Measurements from ENCODE around the gene ACER1.
"Not testable (repeated sequence)": the region's sequence is repeated elsewhere in the genome, so short reads cannot be mapped to it uniquely, and the experiment has no call there.

Gene ACER1

DNA sequence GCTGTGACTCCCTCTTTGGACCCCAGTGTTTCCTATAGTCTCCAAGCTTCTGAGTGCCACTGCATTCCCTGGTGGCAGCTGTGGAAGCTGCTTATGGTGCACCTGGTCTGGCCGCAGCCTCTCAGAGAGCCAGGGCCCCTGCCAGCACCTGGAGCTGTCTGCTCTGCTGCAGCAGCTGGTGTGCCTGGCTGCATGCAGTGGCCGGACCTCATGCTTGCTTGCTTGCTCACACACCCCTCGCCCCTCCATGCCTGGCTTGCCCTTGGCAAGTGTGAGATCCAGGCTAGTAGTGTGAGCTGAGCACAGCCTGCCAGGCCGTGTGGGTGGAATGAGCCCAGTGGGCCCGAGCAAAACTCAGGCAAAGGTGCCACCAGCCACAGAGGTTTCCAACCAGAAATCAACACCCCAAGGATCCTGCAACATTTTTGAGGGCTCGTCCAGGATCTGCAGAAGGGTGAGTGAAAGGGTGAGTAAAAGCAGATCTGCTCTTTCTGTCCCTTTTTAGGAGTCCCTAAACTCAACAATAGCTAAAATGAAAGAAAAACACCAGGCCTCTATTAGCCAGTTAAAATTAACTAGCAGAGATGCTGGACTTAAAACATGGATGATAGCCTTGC is 46.0 kb downstream of the ACER1 start:
- H3K4me3 ChIP-seq (ENCODE audit: low read length, poor library complexity, severe bottlenecking), result no peak overlapping the region
- no peak overlapping the region for H3K4me2 ChIP-seq (ENCODE audit: low read depth, low read length, poor library complexity, severe bottlenecking)
- no peaks in the 10 kb centered on the region for H3K4me1 ChIP-seq (ENCODE audit: insufficient read depth, low read length, poor library complexity, severe bottlenecking)
- TF ChIP-seq CTCF (conservative IDR thresholded peaks at IDR 0.05; ENCODE audit: low read length), result no peak
- no peaks in the 10 kb centered on the region for H4K20me1 ChIP-seq (ENCODE audit: insufficient read depth, low read length, poor library complexity, severe bottlenecking)
- no peaks in the 10 kb centered on the region for H3K27me3 ChIP-seq (ENCODE audit: insufficient read depth, low read length, poor library complexity, severe bottlenecking)
- H3K9ac ChIP-seq (ENCODE audit: low read depth, low read length, poor library complexity, severe bottlenecking), result no peak overlapping the region
- H3F3A ChIP-seq (ENCODE audit: low read depth), result no peaks in the 10 kb centered on the region
- H3K9me3 ChIP-seq (ENCODE audit: insufficient read depth, low read depth, low read length), result peaks cover 38% of the 10 kb centered on the region; the same call in 1 of the 2 replicates
- no peak overlapping the region for H2AFZ ChIP-seq (ENCODE audit: low read length)
- no peaks in the 10 kb centered on the region for H3K79me2 ChIP-seq (ENCODE audit: insufficient read depth, low read length)
- no peaks in the 10 kb centered on the region for H3K36me3 ChIP-seq (ENCODE audit: insufficient read depth, low read length)
- no peaks in the 10 kb centered on the region for H3K9me2 ChIP-seq (replicated peaks; ENCODE audit: low read depth, low read length)

DNA sequence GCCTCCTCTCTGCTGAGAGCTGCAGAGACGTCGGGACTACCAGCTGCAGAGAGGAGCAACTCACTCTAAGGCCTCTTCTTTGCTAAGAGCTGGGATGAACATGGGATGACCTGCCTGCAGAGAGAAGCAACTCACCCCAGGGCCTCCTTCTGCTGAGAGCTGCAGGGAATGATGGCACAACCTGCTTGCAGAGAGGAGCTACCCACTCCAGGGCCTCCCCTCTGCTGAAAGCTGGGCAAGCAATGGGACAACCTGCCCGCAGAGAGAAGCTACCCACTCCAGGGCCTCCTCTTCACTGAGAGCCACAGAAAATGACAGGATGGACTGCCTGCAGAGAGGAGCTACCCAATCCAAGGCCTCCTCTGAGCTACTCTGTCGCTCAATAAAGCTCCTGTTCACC is 46.7 kb downstream of the ACER1 start:
- Histone ChIP-seq H3K79me2 (ENCODE audit: insufficient read depth, low read length) (no peaks in the 10 kb centered on the region), H3K9me3 (ENCODE audit: insufficient read depth, low read depth, low read length) (peaks cover 31% of the 10 kb centered on the region; the same call in 1 of the 2 replicates), H3K9me2 (replicated peaks; ENCODE audit: low read depth, low read length) (no peaks in the 10 kb centered on the region), H3K9ac (ENCODE audit: low read depth, low read length, poor library complexity, severe bottlenecking) (no peak overlapping the region), H2AFZ (ENCODE audit: low read length) (no peak overlapping the region), H3K4me3 (ENCODE audit: low read length, poor library complexity, severe bottlenecking) (no peak overlapping the region), H3K4me1 (ENCODE audit: insufficient read depth, low read length, poor library complexity, severe bottlenecking) (no peaks in the 10 kb centered on the region), H3K4me2 (ENCODE audit: low read depth, low read length, poor library complexity, severe bottlenecking) (no peak overlapping the region), H3K36me3 (ENCODE audit: insufficient read depth, low read length) (no peaks in the 10 kb centered on the region), H4K20me1 (ENCODE audit: insufficient read depth, low read length, poor library complexity, severe bottlenecking) (no peaks in the 10 kb centered on the region), H3K27me3 (ENCODE audit: insufficient read depth, low read length, poor library complexity, severe bottlenecking) (no peaks in the 10 kb centered on the region), H3F3A (ENCODE audit: low read depth) (no peaks in the 10 kb centered on the region)
- TF ChIP-seq EZH2phosphoT487 (IDR thresholded peaks at IDR 0.05; ENCODE audit: borderline replicate concordance) (no peak), CTCF (conservative IDR thresholded peaks at IDR 0.05; ENCODE audit: low read length) (no peak)

- not testable (repeated sequence) for H3K4me2 ChIP-seq (ENCODE audit: low read depth, low read length, poor library complexity, severe bottlenecking); H3K27me3 ChIP-seq (ENCODE audit: insufficient read depth, low read length, poor library complexity, severe bottlenecking); H3F3A ChIP-seq (ENCODE audit: low read depth); H3K9me3 ChIP-seq (ENCODE audit: insufficient read depth, low read depth, low read length); H3K9me2 ChIP-seq (replicated peaks; ENCODE audit: low read depth, low read length); H3K9ac ChIP-seq (ENCODE audit: low read depth, low read length, poor library complexity, severe bottlenecking); H2AFZ ChIP-seq (ENCODE audit: low read length); H3K4me3 ChIP-seq (ENCODE audit: low read length, poor library complexity, severe bottlenecking); H3K36me3 ChIP-seq (ENCODE audit: insufficient read depth, low read length)
- peaks cover 21% of the 10 kb centered on the region for H3K79me2 ChIP-seq (ENCODE audit: insufficient read depth, low read length)
- peaks cover 21% of the 10 kb centered on the region for H4K20me1 ChIP-seq (ENCODE audit: insufficient read depth, low read length, poor library complexity, severe bottlenecking)
- peaks cover 16% of the 10 kb centered on the region for H3K4me1 ChIP-seq (ENCODE audit: insufficient read depth, low read length, poor library complexity, severe bottlenecking)
Observed at GRCh38 chr19:6282393-6282792, 51.0 kb downstream of the ACER1 start.

DNA sequence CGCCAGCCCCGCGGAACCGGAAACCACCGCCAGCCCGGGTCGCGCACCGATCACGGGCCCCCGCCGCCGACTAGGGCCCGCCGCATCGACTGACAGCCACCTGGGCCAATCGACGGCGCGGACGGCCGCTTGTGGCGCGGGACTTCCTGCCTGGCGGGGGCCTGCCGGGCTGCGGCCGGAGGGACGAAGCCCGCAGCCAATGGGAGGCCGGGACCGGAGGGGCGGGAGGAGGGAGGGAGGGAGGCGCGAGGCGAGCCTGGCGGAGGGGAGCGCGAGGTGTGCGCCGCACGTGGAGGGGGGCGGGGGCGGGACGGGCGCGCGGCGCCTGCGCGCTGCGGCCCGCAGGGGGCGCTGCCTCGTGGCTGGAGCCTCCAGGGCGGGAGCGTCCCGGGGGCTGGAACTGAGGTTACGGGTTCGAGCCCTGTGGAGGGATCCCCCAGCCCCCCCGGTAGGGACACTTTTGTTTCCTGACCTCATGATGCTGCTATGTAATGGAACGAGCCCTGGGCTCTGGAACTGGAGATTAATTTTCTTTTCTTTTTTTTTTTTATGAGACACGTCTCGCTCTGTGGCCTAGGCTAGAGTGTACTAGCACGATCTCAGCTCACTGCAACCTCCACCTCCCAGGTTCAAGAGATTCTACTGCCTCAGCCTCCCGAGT is 53.4 kb downstream of the ACER1 start, which contains the start of gene MLLT1:
Gene MLLT1 (minus strand): TSS at position 45 of the 661 bp plus-strand sequence. CDS start 191 bp downstream, outside the sequence.
- peak within 1 kb of the TSS; percentile 84 for H3K9ac ChIP-seq (ENCODE audit: low read depth, low read length, poor library complexity, severe bottlenecking)
- no peaks in the 10 kb centered on the region for H3K27me3 ChIP-seq (ENCODE audit: insufficient read depth, low read length, poor library complexity, severe bottlenecking)
- peaks cover 44% of the 10 kb centered on the region for H3K79me2 ChIP-seq (ENCODE audit: insufficient read depth, low read length)
- H4K20me1 ChIP-seq (ENCODE audit: insufficient read depth, low read length, poor library complexity, severe bottlenecking), result peaks cover 44% of the 10 kb centered on the region
- H3K9me2 ChIP-seq (replicated peaks; ENCODE audit: low read depth, low read length), result no peaks in the 10 kb centered on the region
- H3K4me2 ChIP-seq (ENCODE audit: low read depth, low read length, poor library complexity, severe bottlenecking), result peak within 1 kb of the TSS; percentile 98
- H3K4me1 ChIP-seq (ENCODE audit: insufficient read depth, low read length, poor library complexity, severe bottlenecking), result peaks cover 35% of the 10 kb centered on the region
- 0 out of 2 replicates have a peak within 1 kb of the TSS, but pooled peaks have one; percentile 52 for H2AFZ ChIP-seq (ENCODE audit: low read length)
- H3K4me3 ChIP-seq (ENCODE audit: low read length, poor library complexity, severe bottlenecking), result peak within 1 kb of the TSS; percentile 78
- H3K9me3 ChIP-seq (ENCODE audit: insufficient read depth, low read depth, low read length), result no peaks in the 10 kb centered on the region
- H3K36me3 ChIP-seq (ENCODE audit: insufficient read depth, low read length), result no peaks in the 10 kb centered on the region
- TF ChIP-seq CTCF (conservative IDR thresholded peaks at IDR 0.05; ENCODE audit: low read length), result peak; percentile 56
- TF ChIP-seq EZH2phosphoT487 (IDR thresholded peaks at IDR 0.05; ENCODE audit: borderline replicate concordance), result no peak
- no peaks in the 10 kb centered on the region for H3F3A ChIP-seq (ENCODE audit: low read depth)
